GM12878 (cell line): ENCODE data around the gene CCDC200. TPM values are rescaled to one million over a fixed set of nuclear protein-coding genes. Genes with fewer than 3 reads are reported as not detected.

Experiments
- ATAC-seq: fragments of 200-7000 bp; cut with Tn5 transposase; 3 replicates; pipeline ENCODE4 v1.9.1; 2020; ENCODE audit warnings: mild to moderate bottlenecking, moderate library complexity
- BruUV-seq: library from RNA; stranded (reverse); fragments of 400-500 nt; replicated peaks from 2 replicates; lab custom pipeline; 2021; lab: Mats Ljungman, UMichigan
- CTCF ChIA-PET: fragments of 300-600 bp; sonication (Branson Sonifier 250); formaldehyde crosslinking; extraction: SDS; loops from one replicate; lab custom pipeline; 2021; ENCODE audit warnings: inconsistent platforms; lab: Yijun Ruan, JAX
- POLR2A ChIA-PET: fragments of 350-600 bp; formaldehyde crosslinking; extraction: SDS; loops from one replicate; lab custom pipeline; 2021; ENCODE audit warnings: inconsistent platforms; lab: Charles Lee
- RAD21 ChIA-PET: fragments of 300-600 bp; sonication (Branson Sonifier 250); formaldehyde crosslinking; loops from one replicate; lab custom pipeline; 2023; ENCODE audit warnings: antibody characterized with exemption; ENCODE audit not compliant: unreplicated experiment; lab: Charles Lee
- SMC1A ChIA-PET: fragments of 300-600 bp; sonication (Branson Sonifier 250); formaldehyde crosslinking; loops from one replicate; lab custom pipeline; 2023; ENCODE audit not compliant: unreplicated experiment, uncharacterized antibody; lab: Charles Lee
- DNase-seq: peaks from one replicate; pipeline ENCODE4 v3.0.0-alpha.2; 2011; ENCODE audit warnings: low read depth, low spot score
- FAIRE-seq: peaks from 3 replicates; lab custom pipeline; 2011; peaks lifted over from hg19 to GRCh38; lab: Jason Lieb, UNC
- H2AFZ ChIP-seq: 2 replicates; pipeline ENCODE4 v1.6.0; 2011; ENCODE audit warnings: low read depth, low read length, control low read depth; ENCODE audit not compliant: control insufficient read depth
- H3K27ac ChIP-seq: 2 replicates; pipeline ENCODE4 v1.5.1; 2011; ENCODE audit warnings: control low read depth; ENCODE audit not compliant: control insufficient read depth, insufficient read depth
- H3K27me3 ChIP-seq, 2 experiments: replicated peaks in 1 of 2; 2 replicates each; pipeline versions ENCODE4 v1.6.0 to v1.6.1; 2011; ENCODE audit warnings: low read length in 1 of 2; ENCODE audit not compliant: control insufficient read depth in 2 of 2, insufficient read depth in 2 of 2
- H3K36me3 ChIP-seq, 2 experiments: 2 replicates each; pipeline ENCODE4 v1.5.1; 2011; ENCODE audit warnings: low read length in 1 of 2; ENCODE audit not compliant: control insufficient read depth in 2 of 2, insufficient read depth in 2 of 2
- H3K4me1 ChIP-seq: 2 replicates; pipeline ENCODE4 v1.6.1; 2011; ENCODE audit warnings: mild to moderate bottlenecking, low read length, moderate library complexity, mixed read lengths; ENCODE audit not compliant: control insufficient read depth, insufficient read depth
- H3K4me2 ChIP-seq: 2 replicates; pipeline ENCODE4 v1.6.0; 2011; ENCODE audit warnings: control low read depth; ENCODE audit not compliant: control insufficient read depth, insufficient read depth
- H3K4me3 ChIP-seq: fragments of 200-600 bp; sonication (generic); 2 replicates; pipeline ENCODE4 v1.5.1; 2016
- H3K79me2 ChIP-seq: 2 replicates; pipeline ENCODE4 v1.6.0; 2011; ENCODE audit warnings: low read length; ENCODE audit not compliant: control insufficient read depth, insufficient read depth
- H3K9ac ChIP-seq: 2 replicates; pipeline ENCODE4 v1.8.0; 2011; ENCODE audit warnings: low read length, control low read depth, mixed read lengths; ENCODE audit not compliant: control insufficient read depth, insufficient read depth
- H3K9me3 ChIP-seq: replicated peaks from 3 replicates; pipeline ENCODE4 v1.5.1; 2011; ENCODE audit warnings: mild to moderate bottlenecking, low read length; ENCODE audit not compliant: control insufficient read depth, insufficient read depth
- H4K20me1 ChIP-seq: 2 replicates; pipeline ENCODE4 v1.6.0; 2011; ENCODE audit not compliant: control insufficient read depth, insufficient read depth
- BCL3 ChIP-seq: IDR thresholded peaks from 2 replicates; pipeline ENCODE4 v1.6.1; 2011; ENCODE audit warnings: borderline replicate concordance, low read depth, mild to moderate bottlenecking, moderate library complexity, low read length; ENCODE audit not compliant: insufficient read depth, poor library complexity, severe bottlenecking
- CEBPB ChIP-seq, 2 experiments: fragments of 150-350 bp in 1 of 2; IDR thresholded peaks; 2 replicates each; pipeline ENCODE4 v1.6.1; 2012 to 2014; ENCODE audit warnings: low read depth in 2 of 2, low read length in 2 of 2, borderline replicate concordance in 1 of 2, inconsistent platforms in 1 of 2
- CTCF ChIP-seq, 3 experiments: IDR thresholded peaks in 2 of 3; conservative IDR thresholded peaks in 1 of 3; 2 replicates each; pipeline ENCODE4 v1.5.1; 2011; ENCODE audit warnings: low read depth in 3 of 3, low read length in 3 of 3, mild to moderate bottlenecking in 3 of 3, control low read depth in 2 of 3, moderate library complexity in 2 of 3, inconsistent platforms in 1 of 3, mixed read lengths in 1 of 3; ENCODE audit not compliant: control insufficient read depth in 2 of 3, insufficient read depth in 1 of 3; ENCODE audit errors: extremely low read depth in 1 of 3
- HDGF ChIP-seq: fragments of 450-650 bp; IDR thresholded peaks from 2 replicates; pipeline ENCODE4 v1.6.1; 2016; ENCODE audit warnings: antibody characterized with exemption
- MEF2B ChIP-seq: fragments of 450-650 bp; IDR thresholded peaks from 2 replicates; pipeline ENCODE4 v1.6.1; 2018; ENCODE audit warnings: mild to moderate bottlenecking, moderate library complexity; ENCODE audit not compliant: partially characterized antibody, poor library complexity, severe bottlenecking
- NFIC ChIP-seq: IDR thresholded peaks from 2 replicates; pipeline ENCODE4 v1.6.1; 2012; ENCODE audit warnings: low read depth, mild to moderate bottlenecking, inconsistent platforms, low read length, moderate library complexity
- NKRF ChIP-seq: fragments of 450-650 bp; conservative IDR thresholded peaks from 2 replicates; pipeline ENCODE4 v1.6.1; 2017; ENCODE audit warnings: mild to moderate bottlenecking, moderate library complexity
- RELB ChIP-seq: fragments of 450-650 bp; IDR thresholded peaks from 2 replicates; pipeline ENCODE4 v1.6.1; 2017; ENCODE audit warnings: low read depth, mild to moderate bottlenecking, moderate library complexity
- STAT1 ChIP-seq: fragments of 450-650 bp; conservative IDR thresholded peaks from 2 replicates; pipeline ENCODE4 v1.6.1; 2014; ENCODE audit warnings: antibody characterized with exemption, mild to moderate bottlenecking
- WRNIP1 ChIP-seq: IDR thresholded peaks from 2 replicates; pipeline ENCODE4 v1.6.1; 2011; ENCODE audit warnings: low read depth, low read length, improper control_type of control experiment, borderline replicate concordance
- YBX1 ChIP-seq: fragments of 450-650 bp; IDR thresholded peaks from 2 replicates; pipeline ENCODE4 v1.6.1; 2016; ENCODE audit warnings: antibody characterized with exemption
- YY1 ChIP-seq: IDR thresholded peaks from 2 replicates; pipeline ENCODE4 v1.6.1; 2011; ENCODE audit warnings: low read depth, mild to moderate bottlenecking, low read length
- WGBS: methylation state at CpG from one replicate; pipeline ENCODE4 v1.1.6; 2016; ENCODE audit warnings: low lambda C conversion rate; ENCODE audit not compliant: insufficient replicate concordance, insufficient coverage; ENCODE audit errors: missing lambda C conversion rate; 5-methylcytosine and 5-hydroxymethylcytosine counted together
- in situ Hi-C: fragments of 300-500 bp; cut with MboI; formaldehyde crosslinking; loops from 9 replicates; pipeline ENCODE4 v1.14.3; 2018; ENCODE audit warnings: mixed read lengths
- intact Hi-C: fragments of 100-400 bp; cut with micrococcal nuclease; formaldehyde crosslinking; loops from one replicate; pipeline ENCODE4 v1.14.2; 2022; ENCODE audit not compliant: unreplicated experiment
- polyA plus RNA-seq, 11 experiments: library from polyadenylated mRNA; depleted of rRNA in 4 of 11; unstranded in 6 of 11; stranded (reverse) in 5 of 11; fragments of >200 nt; fragmentation: Nextera tagmentation in 4 of 11; fragmentation: Illumina TruSeq in 1 of 11; extraction: Ambion mirVana in 4 of 11; extraction: Trizol in 1 of 11; gene quantifications; 1 replicate in 1 of 11; 2 replicates in 10 of 11; pipeline versions ENCODE4 v1.2.1 to v1.2.3, GENCODE V29; 2011 to 2016; ENCODE audit warnings: inconsistent platforms in 2 of 11, missing spikeins in 2 of 11, low read depth in 1 of 11
- total RNA-seq, 4 experiments: library from RNA; depleted of rRNA in 3 of 4; stranded (reverse); fragments of >200 nt in 3 of 4; fragmentation: Illumina TruSeq in 1 of 4; extraction: Trizol in 1 of 4; gene quantifications; 2 replicates each; pipeline versions ENCODE4 v1.2.1 to v1.2.3, GENCODE V29; 2013 to 2021
- TF ChIP-seq, protein P1 (sequence below): IDR thresholded peaks from 2 replicates; pipeline ENCODE4 v1.6.1; 2011; ENCODE audit warnings: mild to moderate bottlenecking, low read depth, low read length, moderate library complexity; ENCODE audit not compliant: insufficient replicate concordance

Gene CCDC200
- total and polyA plus RNA-seq, 10 of the 15 experiments (the other 5 are each of a cell fraction or from before 2014, with no cell fraction given) = 0.46 to 3.9 (median 2.7) TPM; not detected in 6

DNA sequence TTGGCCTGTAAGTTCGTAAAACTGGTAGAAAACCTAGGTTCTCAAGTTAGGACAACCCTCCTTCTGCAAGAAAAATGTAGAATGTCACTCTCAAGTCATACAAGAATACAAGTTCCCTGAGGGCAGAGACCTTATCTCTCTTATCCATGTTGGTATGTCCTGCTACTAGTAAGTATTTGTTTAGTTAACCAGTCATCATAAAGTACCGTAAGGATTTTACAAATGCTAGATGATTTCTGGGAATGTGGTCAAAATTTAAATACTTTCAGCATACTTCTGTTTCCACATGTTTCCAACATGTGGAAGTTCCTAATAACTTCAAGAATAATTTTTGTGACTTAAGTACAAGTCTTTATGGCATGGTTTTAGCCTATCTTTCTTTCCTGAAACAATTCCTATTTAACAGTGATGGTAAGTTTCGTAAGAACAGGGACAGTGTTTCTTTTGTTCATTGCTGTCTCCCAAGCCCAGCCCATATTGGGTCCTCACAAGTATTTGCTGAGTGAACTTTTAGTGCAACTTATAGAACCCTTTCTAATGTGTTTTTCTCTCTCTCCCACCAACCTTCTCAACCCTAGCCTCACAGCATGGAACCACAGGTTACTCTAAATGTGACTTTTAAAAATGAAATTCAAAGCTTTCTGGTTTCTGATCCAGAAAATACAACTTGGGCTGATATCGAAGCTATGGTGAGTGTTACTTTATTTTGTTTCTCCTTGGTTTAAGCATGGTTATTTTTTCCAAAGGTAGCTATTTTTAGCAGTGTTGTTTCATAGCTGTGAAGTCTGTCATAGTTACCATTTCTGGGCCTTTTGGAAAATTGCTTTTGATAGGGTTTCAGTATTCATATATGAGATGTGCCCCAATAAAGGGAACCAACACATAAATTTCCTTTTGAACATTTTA lies 53.0 kb downstream of the CCDC200 start:
- CTCF ChIA-PET = interaction anchor here (0.7 kb wide), 1 partner anchor 14 kb away, joined by 6 read pairs; no protein-coding TSS in a partner anchor
- Histone ChIP-seq H3K4me2 (no peak overlapping the region), H3K4me3 (no peak overlapping the region), H3K9me3 (no peaks in the 10 kb centered on the region), H3K27ac (no peak overlapping the region), H3K4me1 (no peaks in the 10 kb centered on the region), H3K36me3 (no peaks in the 10 kb centered on the region; a peak in 1 of 4 replicates), H3K27me3 (no peaks in the 10 kb centered on the region), H4K20me1 (no peaks in the 10 kb centered on the region), H3K79me2 (peaks cover 17% of the 10 kb centered on the region), H2AFZ (no peak overlapping the region), H3K9ac (no peak overlapping the region)
- SMC1A ChIA-PET = interaction anchor here (1.0 kb wide), 1 partner anchor 25 kb away, joined by 4 read pairs; no protein-coding TSS in a partner anchor
- RAD21 ChIA-PET = no interaction called here
- DNase-seq (no peak), FAIRE-seq (no peak), ATAC-seq (no peak)
- BruUV-seq = no TSS peak
- POLR2A ChIA-PET = interaction anchor here (1.0 kb wide), 1 partner anchor 24 kb away, joined by 3 read pairs; no protein-coding TSS in a partner anchor
- WGBS = 89% methylated on average over 4 of the region's 4 CpGs
- in situ Hi-C loops (no loop called here), intact Hi-C loops (no loop called here)
- TF ChIP-seq STAT1 (no peak), BCL3 (no peak), CTCF (IDR thresholded peaks at IDR 0.05 in 2 of 3, conservative IDR thresholded peaks at IDR 0.05 in 1 of 3; ENCODE audit: control insufficient read depth in 2 of 3, extremely low read depth in 1 of 3, insufficient read depth in 1 of 3, low read depth in 3 of 3, low read length in 3 of 3) (no peak), WRNIP1 (no peak), NFIC (no peak), YBX1 (no peak), HDGF (no peak), YY1 (no peak), MEF2B (no peak), RELB (no peak), NKRF (no peak), CEBPB (IDR thresholded peaks at IDR 0.05; ENCODE audit: borderline replicate concordance in 1 of 2, low read depth in 2 of 2, low read length in 2 of 2) (no peak)
- TF ChIP-seq, protein P1, sequence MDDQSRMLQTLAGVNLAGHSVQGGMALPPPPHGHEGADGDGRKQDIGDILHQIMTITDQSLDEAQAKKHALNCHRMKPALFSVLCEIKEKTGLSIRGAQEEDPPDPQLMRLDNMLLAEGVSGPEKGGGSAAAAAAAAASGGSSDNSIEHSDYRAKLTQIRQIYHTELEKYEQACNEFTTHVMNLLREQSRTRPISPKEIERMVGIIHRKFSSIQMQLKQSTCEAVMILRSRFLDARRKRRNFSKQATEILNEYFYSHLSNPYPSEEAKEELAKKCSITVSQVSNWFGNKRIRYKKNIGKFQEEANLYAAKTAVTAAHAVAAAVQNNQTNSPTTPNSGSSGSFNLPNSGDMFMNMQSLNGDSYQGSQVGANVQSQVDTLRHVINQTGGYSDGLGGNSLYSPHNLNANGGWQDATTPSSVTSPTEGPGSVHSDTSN = no peak
